K562 (cell line): Measurements from ENCODE around the gene LPAR5. TPM values are rescaled to one million over a fixed set of nuclear protein-coding genes. Genes with fewer than 3 reads are reported as not detected.

Experiments
- RAD51 ChIP-seq: fragments of 450-650 bp; IDR thresholded peaks from 2 replicates; pipeline ENCODE4 v1.7.1; 2016; ENCODE audit warnings: low read depth, mild to moderate bottlenecking, borderline replicate concordance
- TFE3 ChIP-seq: fragments of 450-650 bp; formaldehyde crosslinking; IDR thresholded peaks from 2 replicates; pipeline ENCODE4 v1.4.0; 2020; ENCODE audit warnings: mild to moderate bottlenecking, mixed read lengths
- USF1 ChIP-seq: sonication (generic); formaldehyde crosslinking; IDR thresholded peaks from 2 replicates; pipeline ENCODE4 v1.9.0; 2022; ENCODE audit warnings: mild to moderate bottlenecking, missing genetic modification reagents
- ZNF280A ChIP-seq: fragments of 450-650 bp; IDR thresholded peaks from 2 replicates; pipeline ENCODE4 v1.6.1; 2018; ENCODE audit warnings: mild to moderate bottlenecking, low read depth; ENCODE audit not compliant: partially characterized antibody
- ZNF592 ChIP-seq: fragments of 450-650 bp; IDR thresholded peaks from 2 replicates; pipeline ENCODE4 v1.6.1; 2017; ENCODE audit warnings: antibody characterized with exemption, mild to moderate bottlenecking
- polyA plus RNA-seq, 8 experiments: library from polyadenylated mRNA; depleted of rRNA in 4 of 8; stranded (reverse) in 5 of 8; unstranded in 3 of 8; fragments of >200 nt; fragmentation: Nextera tagmentation in 2 of 8; fragmentation: Illumina TruSeq in 1 of 8; extraction: Ambion mirVana in 2 of 8; extraction: Trizol in 1 of 8; gene quantifications; 2 replicates each; pipeline versions ENCODE4 v1.2.1 to v1.2.3, GENCODE V29; 2011 to 2014; ENCODE audit warnings: inconsistent platforms in 1 of 8, missing spikeins in 1 of 8
- total RNA-seq, 7 experiments: library from RNA; depleted of rRNA in 6 of 7; stranded (reverse); fragments of >200 nt in 6 of 7; fragmentation: Illumina TruSeq in 2 of 7; extraction: Trizol in 2 of 7; gene quantifications; 2 replicates each; pipeline versions ENCODE4 v1.2.1 to v1.2.3, GENCODE V29; 2011 to 2021; ENCODE audit warnings: low replicate concordance in 1 of 7

The LPAR5 gene
- total and polyA plus RNA-seq, 9 of the 15 experiments (the other 6 are each of a cell fraction or from before 2014, with no cell fraction given), result 1.3 to 11.7 (median 3.6) TPM

DNA sequence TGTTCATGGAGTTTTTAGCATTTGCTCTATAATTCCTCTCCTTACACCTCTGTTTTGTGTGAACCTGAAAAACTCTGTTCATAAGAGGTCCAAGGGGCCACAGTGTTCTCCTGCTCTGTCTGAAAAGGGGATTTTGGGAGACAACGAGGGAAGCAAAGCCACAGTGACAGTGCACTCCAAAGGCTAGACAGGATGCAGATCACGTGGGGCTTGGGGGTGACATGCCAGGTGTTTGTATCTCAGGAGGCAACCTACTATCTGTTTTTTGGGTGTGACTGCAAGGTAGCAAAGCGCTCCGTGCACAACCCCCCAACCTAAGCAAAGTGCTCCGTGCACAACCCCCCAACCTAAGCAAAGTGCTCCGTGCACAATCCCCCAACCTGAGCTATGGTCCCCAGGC lies 23.5 kb downstream of the LPAR5 start (continued):
- TF ChIP-seq TFE3, result peak; percentile 25; the same call in 1 of the 2 replicates
- peak; percentile 82 for TF ChIP-seq USF1 (CRISPR knock-in tag)
- TF ChIP-seq ZNF592, result peak; percentile 63; the same call in 1 of the 2 replicates
- peak; percentile 64; the same call in 1 of the 2 replicates for TF ChIP-seq RAD51
- TF ChIP-seq ZNF280A, result no peak
